NCI-H1105 (cell line): ENCODE results near the gene RBM34.
"Not testable (repeated sequence)": the region's sequence is repeated elsewhere in the genome, so short reads cannot be mapped to it uniquely, and the experiment has no call there.

Experiments
- DNase-seq: peaks from one replicate; lab custom pipeline; 2025; lab: John Stamatoyannopoulos, UW

The RBM34 gene

DNA sequence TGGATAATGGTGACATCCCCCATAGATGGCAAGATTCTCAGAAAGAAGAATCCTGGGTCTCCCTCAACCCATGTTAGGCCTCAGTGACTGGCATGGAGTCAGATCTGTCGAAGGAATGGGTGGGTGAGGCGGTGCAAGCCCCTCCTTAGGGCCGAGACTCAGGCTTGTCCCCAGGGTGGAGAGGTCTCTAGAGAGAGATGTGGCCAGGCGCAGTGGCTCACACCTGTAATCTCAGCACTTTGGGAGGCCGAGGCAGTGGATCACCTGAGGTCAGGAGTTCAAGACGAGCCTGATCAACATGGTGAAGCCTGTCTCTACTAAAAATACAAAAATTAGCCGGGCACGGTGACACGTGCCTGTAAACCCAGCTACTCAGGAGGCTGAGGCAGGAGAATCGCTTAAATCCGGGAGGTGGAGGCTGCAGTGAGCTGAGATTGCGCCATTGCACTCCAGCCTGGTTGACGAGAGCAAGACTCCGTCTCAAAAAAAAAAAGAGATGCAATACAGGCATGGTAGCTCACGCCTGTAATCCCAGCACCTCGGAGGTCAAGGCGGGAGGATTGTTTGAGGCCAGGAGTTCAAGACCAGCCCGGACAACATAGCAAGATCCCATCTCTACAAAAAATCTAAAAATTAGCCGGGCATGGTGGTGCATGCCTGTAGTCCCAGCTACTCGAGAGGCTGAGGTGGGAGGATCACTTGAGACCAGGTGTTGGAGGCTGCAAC lies 69.6 kb downstream of the RBM34 start:
- DNase-seq = not testable (repeated sequence)

DNA sequence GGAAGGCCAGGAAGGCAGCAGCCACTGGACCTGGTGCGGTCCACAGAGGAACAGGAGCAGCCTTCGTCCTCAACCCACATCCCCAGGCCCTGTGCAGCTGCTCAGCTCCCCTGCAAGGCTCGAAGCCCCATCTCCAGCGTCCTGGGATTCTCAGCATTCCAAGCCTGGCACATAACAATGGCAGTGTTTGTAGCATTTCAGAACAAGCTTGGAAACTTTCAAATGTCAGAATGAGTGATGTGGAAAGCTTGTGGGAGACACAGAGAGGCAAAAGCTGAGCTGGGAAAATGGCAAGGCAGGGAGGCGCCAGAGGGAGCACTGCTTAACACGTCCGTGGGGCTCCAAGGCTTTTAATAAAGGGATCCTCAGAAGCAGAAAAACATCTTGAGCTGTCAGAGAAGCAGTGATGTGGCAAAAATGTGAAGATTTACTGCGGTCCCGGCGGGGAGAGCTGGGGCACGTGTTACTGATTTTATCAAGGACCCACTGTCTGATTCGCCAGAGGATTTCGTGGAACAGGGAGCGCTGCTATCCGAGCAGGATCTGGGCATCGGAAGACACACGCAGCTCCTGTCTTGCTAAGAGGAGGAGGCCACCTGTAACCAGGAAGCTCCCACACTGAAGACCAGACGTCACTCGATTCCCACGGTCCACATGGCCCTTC lies 70.5 kb downstream of the RBM34 start:
- no peak for DNase-seq

DNA sequence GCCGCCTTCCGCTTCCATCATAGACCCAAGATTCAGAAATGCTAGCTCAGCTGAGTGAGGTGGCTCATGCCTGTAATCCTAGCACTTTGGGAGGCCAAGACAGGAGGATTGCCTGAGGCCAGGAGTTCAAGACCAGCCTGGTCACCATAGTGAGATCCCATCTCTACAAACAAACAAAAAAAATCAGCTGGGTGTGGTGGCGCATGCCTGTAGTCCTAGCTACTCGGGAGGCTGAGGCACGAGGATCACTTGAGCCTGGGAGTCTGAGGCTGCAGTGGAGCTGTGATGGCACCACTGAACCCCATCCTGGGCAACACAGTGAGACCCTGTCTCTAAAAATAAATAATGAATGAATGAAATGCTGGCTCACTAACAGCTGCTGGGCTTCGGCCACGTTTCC lies 72.1 kb downstream of the RBM34 start:
- no peak for DNase-seq

DNA sequence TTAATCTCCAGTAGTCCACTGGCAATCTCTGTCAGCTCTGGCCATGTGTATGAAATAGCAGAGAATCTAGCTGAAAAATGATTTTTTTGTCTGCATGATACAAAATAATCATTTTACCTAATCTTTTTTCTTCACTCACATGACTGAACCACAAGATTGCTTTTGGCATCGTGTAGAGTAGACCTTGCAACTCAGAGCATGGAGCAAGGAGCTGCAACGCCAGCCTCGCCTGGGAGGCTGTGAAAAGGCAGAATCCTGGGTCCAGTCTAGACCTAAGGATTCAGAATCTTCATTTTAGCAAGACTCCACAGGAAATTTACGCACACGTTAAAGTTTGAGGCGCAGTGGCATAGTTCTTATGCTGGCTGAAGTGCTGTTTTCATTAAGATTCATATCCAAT lies 72.6 kb downstream of the RBM34 start:
- no peak for DNase-seq

DNA sequence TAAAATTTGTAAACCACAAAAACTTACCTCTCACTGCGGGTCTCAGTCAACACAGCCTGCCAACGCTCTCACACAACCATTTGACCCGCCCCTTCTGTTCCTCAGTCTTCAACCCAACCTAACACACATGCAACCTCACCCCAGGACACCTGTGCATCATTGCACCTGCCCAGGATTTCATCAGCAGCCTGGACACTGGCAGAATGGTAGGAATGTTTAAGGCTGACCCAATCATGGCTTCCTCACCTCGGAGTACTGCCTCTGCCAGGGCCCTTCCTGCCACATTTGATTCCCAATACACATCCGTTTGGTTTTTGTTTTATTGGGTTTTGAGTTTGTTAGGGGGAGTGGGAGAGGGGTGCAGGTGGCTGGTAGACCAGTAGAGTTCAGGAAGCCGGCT lies 73.1 kb downstream of the RBM34 start:
- DNase-seq = no peak

DNA sequence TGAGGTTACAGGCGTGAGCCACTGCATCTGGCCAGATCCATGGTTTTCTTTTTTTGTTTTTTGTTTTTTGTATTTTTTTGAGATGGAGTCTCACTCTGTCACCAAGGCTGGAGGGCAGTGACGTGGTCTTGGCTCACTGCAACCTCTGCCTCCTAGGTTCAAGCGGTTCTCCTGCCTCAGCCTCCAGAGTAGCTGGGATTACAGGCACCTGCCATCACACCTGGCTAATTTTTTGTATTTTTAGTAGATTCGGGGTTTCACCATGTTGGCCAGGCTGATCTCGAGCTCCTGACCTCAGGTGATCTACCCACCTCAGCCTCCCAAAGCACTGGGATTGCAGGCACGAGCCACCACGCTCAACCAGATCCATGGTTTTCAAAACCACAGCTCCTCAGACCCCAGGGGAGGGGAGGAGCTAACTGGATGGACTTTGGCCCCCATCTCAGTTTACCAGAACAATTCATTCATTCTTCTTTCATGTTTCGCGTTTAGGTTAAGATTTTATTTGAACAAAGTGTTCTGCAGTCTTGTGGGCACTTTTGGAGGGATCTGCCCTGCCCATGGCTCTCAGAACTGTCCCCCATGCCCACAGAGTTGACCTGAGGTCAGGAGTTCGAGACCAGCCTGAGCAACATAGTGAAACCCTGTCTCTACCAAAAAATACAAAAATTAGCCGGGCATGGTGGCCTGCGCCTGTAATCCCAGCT lies 75.5 kb downstream of the RBM34 start:
- DNase-seq = not testable (repeated sequence)
